GM10266 (cell line): Measurements from ENCODE around the gene PLAC1.

Experiments used
- DNase-seq: peaks from one replicate; pipeline ENCODE4 v3.0.0; 2012; ENCODE audit errors: extremely low spot score
- CTCF ChIP-seq: IDR thresholded peaks from 2 replicates; pipeline ENCODE4 v1.5.1; 2012; ENCODE audit warnings: mild to moderate bottlenecking, low read depth; ENCODE audit not compliant: control insufficient read depth, insufficient read depth; ENCODE audit errors: missing control alignments

PLAC1 gene

GRCh38 chrX:134654398-134655012 lies 3.8 kb downstream of the PLAC1 start:
- no peak for DNase-seq
- no peak for TF ChIP-seq CTCF

- no peak for TF ChIP-seq CTCF
- DNase-seq, result no peak
Measured at GRCh38 chrX:134653835-134654234, 4.4 kb downstream of the PLAC1 start.

DNA sequence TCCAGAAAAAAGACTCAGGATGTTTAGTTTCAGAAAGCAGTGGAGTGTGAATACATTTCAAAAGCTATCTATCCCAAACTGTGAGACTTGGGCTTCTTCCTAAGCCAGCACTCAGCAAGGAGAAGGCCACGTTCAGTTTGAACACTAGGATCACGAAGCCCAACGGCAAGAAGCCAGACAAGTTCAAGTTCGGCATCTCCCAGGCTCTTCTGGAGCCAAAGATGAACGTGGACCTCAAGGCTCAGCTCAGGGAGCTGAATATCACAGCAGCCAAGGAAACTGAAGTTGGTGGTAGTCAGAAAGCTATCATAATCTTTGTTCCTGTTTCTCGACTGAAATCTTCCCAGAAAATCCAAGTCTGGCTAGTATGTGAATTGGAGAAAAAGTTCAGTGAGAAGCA lies 7.6 kb downstream of the PLAC1 start:
- no peak for TF ChIP-seq CTCF
- no peak for DNase-seq

GRCh38 chrX:134649770-134650169 lies 8.5 kb downstream of the PLAC1 start:
- no peak for TF ChIP-seq CTCF
- no peak for DNase-seq

- DNase-seq, result no peak
- no peak for TF ChIP-seq CTCF
Measured at GRCh38 chrX:134647477-134647877, 10.8 kb downstream of the PLAC1 start.

DNA sequence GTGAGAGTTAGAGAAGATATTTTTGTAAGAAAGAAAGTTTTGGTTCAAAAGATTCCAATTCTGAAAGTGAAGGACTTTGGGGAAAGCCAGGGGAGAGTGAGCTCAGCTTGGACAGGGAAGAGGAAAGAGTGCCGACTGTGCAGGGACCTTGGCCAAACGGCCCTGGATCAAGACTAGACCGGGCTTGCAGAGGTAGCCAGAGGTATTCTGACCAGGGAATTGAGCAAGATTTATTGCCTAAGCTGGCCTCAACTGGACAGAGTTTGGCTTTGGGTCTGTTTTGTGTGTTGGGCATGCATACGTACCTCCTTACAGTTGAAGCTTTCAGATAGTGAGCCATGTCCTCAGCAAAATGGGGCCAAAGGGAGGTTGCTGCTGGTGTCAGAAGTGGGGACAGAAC lies 11.6 kb downstream of the PLAC1 start:
- no peak for TF ChIP-seq CTCF
- no peak for DNase-seq

DNA sequence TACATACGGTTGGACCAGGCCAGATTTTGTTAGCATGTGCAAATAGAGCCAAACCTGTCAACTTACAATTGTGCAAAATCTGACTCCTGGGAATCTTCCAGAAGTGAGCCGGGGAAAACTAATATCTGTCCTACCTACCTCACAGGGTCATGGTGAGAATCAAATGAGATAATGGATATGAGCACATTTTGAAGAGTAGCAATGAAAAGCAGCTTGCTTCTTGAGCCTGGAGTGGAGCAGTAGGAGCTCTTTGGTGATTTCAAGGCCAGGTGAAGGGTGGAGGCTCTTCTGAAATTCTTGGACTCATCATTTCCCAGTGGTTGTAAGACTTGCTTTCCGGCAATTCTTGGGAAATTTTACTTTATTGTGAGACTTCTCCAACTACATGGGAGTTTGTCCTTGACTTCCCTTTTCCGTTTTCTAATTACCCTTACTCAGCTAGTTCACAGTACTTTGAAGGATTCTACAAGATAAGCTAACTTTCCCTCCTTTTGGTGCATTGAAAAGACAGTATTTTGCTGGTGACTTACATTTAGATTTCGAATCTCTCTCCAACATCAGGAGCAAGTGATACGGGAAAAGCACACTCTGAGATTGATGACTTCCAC lies 12.2 kb downstream of the PLAC1 start:
- no peak for DNase-seq
- TF ChIP-seq CTCF, result no peak
